Right ventricle myocardium superior (tissue), 1 donor: ENCODE data around the gene OCSTAMP. TPM values are rescaled to one million over a fixed set of nuclear protein-coding genes. Genes with fewer than 3 reads are reported as not detected.
A peak's percentile ranks its signal among the peaks of the same experiment; 100 is the strongest.

Experiments
- ATAC-seq: fragments of 200-7000 bp; cut with Tn5 transposase; one replicate; pipeline ENCODE4 v1.9.1; 2020; ENCODE audit warnings: mild to moderate bottlenecking; ENCODE audit not compliant: poor library complexity
- DNase-seq: peaks from one replicate; pipeline ENCODE4 v3.0.0-alpha.2; 2020
- intact Hi-C: fragments of 100-400 bp; cut with DNase I; formaldehyde crosslinking; loops from one replicate; pipeline ENCODE4 v1.11.2; 2022
- total RNA-seq: library from RNA; stranded (reverse); fragmentation: NEBNext Ultra II Directional; extraction: Animal tissue kit (Norgen Biotek cat#: 25700); gene quantifications from one replicate; pipeline ENCODE4 v1.2.1, GENCODE V29; 2021
- donor health status: DM: no; HTN: yes; CAD: no; lungs with severe emphysema.

The OCSTAMP gene
- total RNA-seq, 1 donor from 2014 or later: not detected

DNA sequence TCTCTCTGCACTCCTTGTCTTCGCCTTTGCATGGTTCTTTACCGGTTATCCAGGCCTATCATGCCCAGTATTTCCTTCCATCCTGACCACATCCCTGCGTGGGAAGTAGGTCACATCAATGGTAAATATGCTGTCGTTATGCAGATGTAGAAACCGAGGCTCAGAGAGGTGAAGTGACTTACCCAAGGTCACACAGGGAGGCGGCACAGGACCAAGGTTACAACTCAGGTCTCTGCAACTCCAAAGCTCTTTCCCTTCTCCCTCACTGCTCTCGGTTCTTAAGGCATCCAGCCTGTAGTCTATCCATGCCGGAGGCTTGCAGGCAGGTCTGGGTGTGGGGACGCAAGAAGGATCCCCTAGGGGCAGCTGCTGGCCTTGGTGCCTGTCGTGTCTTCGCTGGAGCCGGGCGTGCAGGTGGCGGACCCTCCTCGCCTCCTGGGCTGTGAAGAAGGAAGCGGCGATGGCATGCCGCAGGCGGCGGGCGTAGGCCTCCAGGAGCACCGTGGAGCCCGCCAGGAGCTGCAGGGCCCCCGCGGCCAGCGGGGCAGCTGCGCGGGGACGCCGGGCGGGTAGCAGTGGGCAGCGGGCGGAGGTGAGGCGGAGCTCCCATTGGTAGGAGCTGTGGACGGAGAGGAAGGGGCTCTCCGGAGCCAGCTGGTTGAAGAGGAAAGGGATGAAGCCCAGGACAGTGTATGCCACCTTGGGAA, 9.1 kb downstream of the OCSTAMP start:
- DNase-seq (no peak), ATAC-seq (no peak)
- intact Hi-C loops: no loop called here

DNA sequence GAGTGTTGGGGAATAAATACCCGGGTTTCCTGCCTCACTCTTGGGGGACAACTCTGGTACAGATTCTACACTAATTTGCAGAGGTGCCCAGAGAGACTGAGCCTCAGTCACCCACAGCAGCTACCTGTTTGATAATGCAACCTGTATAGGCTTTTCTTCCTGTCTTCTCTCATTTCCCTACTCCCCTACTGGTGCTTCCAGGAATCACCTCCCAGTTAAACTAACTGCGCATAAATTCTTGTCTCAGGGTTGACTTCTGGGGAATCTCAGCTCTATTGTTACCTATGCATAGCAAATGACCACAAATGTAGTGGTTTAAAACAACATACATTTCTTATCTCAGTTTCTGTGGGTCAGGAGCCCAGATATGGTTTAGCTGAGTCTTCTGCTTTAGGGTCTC, 11.3 kb downstream of the OCSTAMP start:
- intact Hi-C loops: no loop called here

DNA sequence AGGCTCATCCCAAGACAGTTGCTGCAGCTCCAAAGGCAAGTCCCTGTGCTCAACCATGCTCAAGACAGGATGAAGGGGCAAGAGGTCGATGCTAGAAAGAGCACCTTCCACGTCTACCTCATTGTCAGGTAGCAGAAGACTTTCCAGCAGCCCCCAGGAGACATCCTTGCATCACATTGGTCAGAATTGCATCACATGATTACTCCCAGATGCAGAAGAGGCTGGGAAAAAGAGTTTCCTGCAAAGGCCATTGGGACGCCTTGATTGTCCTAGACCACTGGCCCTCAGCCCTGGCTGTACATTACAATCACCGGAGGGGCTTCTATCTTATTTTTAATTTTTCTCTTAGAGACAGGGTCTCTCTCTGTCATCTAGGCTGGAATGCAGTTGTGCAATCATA, 19.8 kb downstream of the OCSTAMP start:
- intact Hi-C loops: no loop called here
- ATAC-seq: no peak
- DNase-seq: no peak

More for the DNA sequence above, 11.3 kb downstream of the OCSTAMP start:
- ATAC-seq (no peak), DNase-seq (no peak)

- DNase-seq: no peak
- intact Hi-C loops: no loop called here
- ATAC-seq: no peak
These were observed 26.6 kb downstream of the OCSTAMP start for GRCh38 chr20:46523696-46524328.

DNA sequence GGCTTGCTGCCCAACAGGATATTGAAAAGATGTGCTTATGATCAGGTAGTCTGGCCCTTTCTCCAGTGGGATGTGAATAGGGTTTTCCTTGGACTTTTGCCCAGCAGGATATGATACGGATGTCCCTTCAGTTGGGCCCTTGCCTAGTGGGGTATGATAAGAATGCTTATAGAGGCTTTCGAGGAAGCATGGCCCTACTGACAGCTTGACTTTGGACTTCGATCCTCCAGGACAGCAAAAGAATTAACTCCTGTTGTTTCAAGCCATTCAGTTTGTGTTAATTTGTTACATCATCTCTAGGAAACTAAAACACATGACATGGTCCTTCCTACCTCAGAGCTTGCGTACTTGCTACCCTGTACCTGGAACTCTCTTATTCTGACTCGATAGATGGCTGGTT, 27.3 kb downstream of the OCSTAMP start:
- ATAC-seq: no peak
- no peak for DNase-seq
- intact Hi-C loops: no loop called here

- ATAC-seq (peak; percentile 55), DNase-seq (peak; percentile 43)
- intact Hi-C loops: no loop called here
These were observed 29.4 kb downstream of the OCSTAMP start for GRCh38 chr20:46520976-46521579.

- ATAC-seq (no peak), DNase-seq (no peak)
- intact Hi-C loops: no loop called here
These were observed 29.9 kb downstream of the OCSTAMP start for GRCh38 chr20:46520540-46520939.

DNA sequence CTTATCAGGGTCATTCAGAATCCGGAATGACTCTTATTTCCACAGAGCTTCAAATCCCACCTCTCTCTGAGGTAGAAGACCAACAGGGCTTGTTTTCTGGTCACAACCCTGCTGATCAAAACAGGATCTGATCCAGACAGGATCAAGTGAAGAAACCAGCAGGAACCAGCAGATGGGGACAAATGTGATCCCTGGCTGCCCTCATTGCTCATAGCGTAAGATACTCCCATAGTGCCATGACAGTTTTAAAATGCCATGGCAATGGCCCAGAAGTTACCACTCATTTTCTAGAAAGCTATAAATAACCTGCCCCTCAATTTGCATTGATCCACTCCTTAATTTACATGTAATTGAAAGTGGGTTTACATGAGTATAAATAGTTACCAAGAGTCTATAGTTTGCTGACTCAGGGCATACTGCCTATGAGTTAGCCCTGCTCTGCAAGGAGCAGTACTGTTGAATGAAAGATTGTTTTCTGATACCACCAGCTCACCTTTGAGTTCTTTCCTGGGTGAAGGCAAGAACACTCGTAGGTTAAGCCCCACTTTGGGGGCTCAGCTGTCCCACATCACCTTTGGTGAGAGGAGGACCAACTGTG, 30.9 kb downstream of the OCSTAMP start:
- no peak for DNase-seq
- intact Hi-C loops: no loop called here
- no peak for ATAC-seq

- DNase-seq (peak; percentile 81), ATAC-seq (peak; percentile 98)
- intact Hi-C loops: no loop called here
These were observed 37.3 kb downstream of the OCSTAMP start, which contains the start of gene ZNF334 for GRCh38 chr20:46512943-46513844. ZNF334 (minus strand) TSS chr20:46513559; CDS start chr20:46512102, 1,457 bp downstream.

DNA sequence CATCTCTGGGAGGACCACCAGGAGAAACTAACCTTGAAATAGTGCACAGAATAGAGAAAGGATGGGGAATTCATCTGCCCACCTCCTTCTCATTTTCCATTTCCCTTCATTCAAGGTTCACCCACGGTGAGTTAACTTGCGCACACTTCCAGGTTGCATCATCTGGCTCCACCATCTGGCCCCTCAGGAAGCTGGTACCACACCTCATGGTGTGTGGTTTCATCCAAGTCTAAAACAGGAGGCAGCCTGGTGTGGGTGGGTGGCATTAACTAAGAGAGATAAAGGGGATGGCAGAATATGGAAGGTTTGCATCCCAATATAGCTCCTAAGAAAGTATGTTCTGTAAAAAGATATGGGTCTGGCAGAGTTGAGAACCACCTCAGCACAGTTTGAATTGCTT, 40.9 kb downstream of the OCSTAMP start:
- no peak for DNase-seq
- intact Hi-C loops: no loop called here
- no peak for ATAC-seq

DNA sequence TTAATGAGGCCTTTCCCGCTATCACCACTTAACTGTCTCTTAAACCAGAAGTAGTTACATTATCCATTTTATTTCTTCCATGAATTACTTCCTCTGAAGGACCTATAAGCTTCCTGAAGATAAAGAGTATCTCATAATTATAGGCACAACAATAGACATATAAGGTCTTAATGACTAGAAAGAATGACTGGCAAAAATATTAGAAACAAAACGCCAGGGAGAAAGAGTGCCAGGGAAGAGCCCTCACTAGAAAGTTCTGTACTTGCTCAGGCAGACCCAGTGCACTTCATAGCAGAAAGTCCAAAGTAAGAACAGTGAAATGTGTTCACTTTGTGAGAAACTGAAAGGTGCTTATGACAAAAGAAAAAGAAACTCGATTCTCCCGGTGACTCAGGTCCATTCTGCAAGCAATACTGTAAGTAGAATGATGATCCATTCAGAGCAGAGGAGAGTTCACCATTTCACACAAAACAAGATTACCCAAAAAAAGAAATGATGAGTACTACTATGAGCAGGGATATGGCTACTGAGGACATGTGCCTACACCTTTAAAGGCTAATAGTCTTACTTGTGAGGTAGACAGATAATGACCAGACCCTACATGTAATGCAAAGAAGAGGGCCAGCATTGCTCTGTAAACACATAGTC, 42.6 kb downstream of the OCSTAMP start:
- intact Hi-C loops: no loop called here
- DNase-seq: no peak
- ATAC-seq: no peak

DNA sequence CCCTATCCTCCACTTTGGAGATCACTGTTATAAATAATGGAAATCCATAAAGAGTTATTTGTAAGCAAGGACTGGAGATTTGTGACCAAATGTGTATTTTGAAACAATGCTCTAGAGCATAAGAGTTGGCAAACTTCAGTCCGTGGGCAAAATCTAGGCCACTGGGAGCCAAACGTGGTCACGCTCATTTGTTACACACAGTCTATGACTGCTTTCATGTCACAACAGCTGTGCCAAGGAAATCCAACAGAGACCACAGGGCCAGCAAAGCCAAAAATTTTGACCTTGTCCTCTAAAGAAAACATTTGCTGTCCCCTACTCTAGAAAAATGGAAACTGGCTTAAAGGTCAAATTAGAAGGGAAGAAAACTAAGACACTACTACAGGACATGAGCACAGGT, 44.9 kb downstream of the OCSTAMP start:
- DNase-seq (no peak), ATAC-seq (no peak)
- intact Hi-C loops: no loop called here

- intact Hi-C loops: no loop called here
- DNase-seq (no peak), ATAC-seq (no peak)
These were observed 48.5 kb downstream of the OCSTAMP start for GRCh38 chr20:46501961-46502360.

GRCh38 chr20:46501337-46501942, 49.0 kb downstream of the OCSTAMP start:
- intact Hi-C loops: no loop called here
- DNase-seq (no peak), ATAC-seq (no peak)

GRCh38 chr20:46494077-46494476, 56.4 kb downstream of the OCSTAMP start:
- DNase-seq (no peak), ATAC-seq (no peak)

GRCh38 chr20:46491354-46491753, 59.1 kb downstream of the OCSTAMP start:
- ATAC-seq (no peak), DNase-seq (no peak)
- intact Hi-C loops: no loop called here

More at GRCh38 chr20:46494077-46494476, 56.4 kb downstream of the OCSTAMP start:
- intact Hi-C loops: no loop called here
